K562 (cell line): ENCODE results near the gene SON. TPM values are rescaled to one million over a fixed set of nuclear protein-coding genes. Genes with fewer than 3 reads are reported as not detected.
A peak's percentile ranks its signal among the peaks of the same experiment; 100 is the strongest.

Source experiments
- EGR1 ChIP-seq: fragments of 450-650 bp; conservative IDR thresholded peaks from 2 replicates; pipeline ENCODE4 v1.6.1; 2017; ENCODE audit warnings: mild to moderate bottlenecking
- GTF2A2 ChIP-seq: IDR thresholded peaks from 2 replicates; pipeline ENCODE4 v1.6.1; 2016; ENCODE audit warnings: mild to moderate bottlenecking, missing genetic modification characterization, missing compliant biosample characterization
- HLTF ChIP-seq: fragments of 450-650 bp; IDR thresholded peaks from 2 replicates; pipeline ENCODE4 v1.6.1; 2016
- HMG20B ChIP-seq: fragments of 250-450 bp; sonication (Bioruptor Pico); IDR thresholded peaks from 2 replicates; pipeline ENCODE4 v1.5.0; 2021; ENCODE audit warnings: mild to moderate bottlenecking
- HOXB6 ChIP-seq: fragments of 250-450 bp; sonication (Bioruptor Pico); IDR thresholded peaks from 2 replicates; pipeline ENCODE4 v1.5.1; 2022; ENCODE audit warnings: mild to moderate bottlenecking, borderline replicate concordance
- LCOR ChIP-seq: sonication (generic); formaldehyde crosslinking; IDR thresholded peaks from 2 replicates; pipeline ENCODE4 v1.8.0; 2022; ENCODE audit warnings: mild to moderate bottlenecking, missing genetic modification reagents
- MEF2D ChIP-seq: conservative IDR thresholded peaks from 2 replicates; pipeline ENCODE4 v1.6.1; 2016; ENCODE audit warnings: low read depth, missing genetic modification characterization, missing compliant biosample characterization
- MYBL2 ChIP-seq, 2 experiments: fragments of 450-650 bp in 1 of 2; sonication (generic) in 1 of 2; formaldehyde crosslinking in 1 of 2; IDR thresholded peaks; 2 replicates each; pipeline versions ENCODE4 v1.6.1 to v1.8.1; 2017 to 2022; ENCODE audit warnings: borderline replicate concordance in 1 of 2, inconsistent platforms in 1 of 2, low read depth in 1 of 2, mild to moderate bottlenecking in 1 of 2, missing genetic modification reagents in 1 of 2, moderate library complexity in 1 of 2
- PTRF ChIP-seq: fragments of 450-650 bp; IDR thresholded peaks from 2 replicates; pipeline ENCODE4 v1.6.1; 2016; ENCODE audit warnings: mild to moderate bottlenecking, missing genetic modification characterization, missing compliant biosample characterization
- RNF2 ChIP-seq: sonication (generic); IDR thresholded peaks from 2 replicates; pipeline ENCODE4 v1.6.1; 2016
- SMC3 ChIP-seq: conservative IDR thresholded peaks from 2 replicates; pipeline ENCODE4 v1.6.1; 2011; ENCODE audit warnings: low read depth, low read length, improper control_type of control experiment; ENCODE audit not compliant: insufficient read depth
- SP1 ChIP-seq: sonication (generic); formaldehyde crosslinking; IDR thresholded peaks from 2 replicates; pipeline ENCODE4 v1.8.1; 2022; ENCODE audit warnings: mild to moderate bottlenecking, missing genetic modification reagents
- STAG1 ChIP-seq: sonication (generic); formaldehyde crosslinking; IDR thresholded peaks from 2 replicates; pipeline ENCODE4 v1.5.0; 2020; ENCODE audit warnings: missing genetic modification reagents, borderline replicate concordance
- ZFPM2 ChIP-seq: fragments of 250-450 bp; sonication (Bioruptor Pico); IDR thresholded peaks from 2 replicates; pipeline ENCODE4 v1.5.1; 2022; ENCODE audit warnings: mild to moderate bottlenecking
- ZNF140 ChIP-seq: fragments of 250-450 bp; sonication (Bioruptor Pico); IDR thresholded peaks from 2 replicates; pipeline ENCODE4 v1.8.0; 2021; ENCODE audit warnings: moderate library complexity, mild to moderate bottlenecking, inconsistent platforms
- ZNF23 ChIP-seq: fragments of 250-450 bp; sonication (Bioruptor Pico); IDR thresholded peaks from 2 replicates; pipeline ENCODE4 v1.4.0; 2020; ENCODE audit warnings: mild to moderate bottlenecking
- ZNF3 ChIP-seq: fragments of 250-450 bp; sonication (Bioruptor Pico); IDR thresholded peaks from 2 replicates; pipeline ENCODE4 v1.5.0; 2021; ENCODE audit warnings: mild to moderate bottlenecking, moderate library complexity
- ZNF436 ChIP-seq: fragments of 250-450, 450-650 bp; sonication (Bioruptor Pico); formaldehyde crosslinking; IDR thresholded peaks from 2 replicates; pipeline ENCODE4 v1.7.0; 2020; ENCODE audit warnings: mild to moderate bottlenecking
- ZNF609 ChIP-seq: sonication (generic); formaldehyde crosslinking; IDR thresholded peaks from 2 replicates; pipeline ENCODE4 v1.8.1; 2023; ENCODE audit warnings: missing genetic modification reagents, mild to moderate bottlenecking, borderline replicate concordance
- ZNF655 ChIP-seq: fragments of 250-450 bp; sonication (Bioruptor Pico); IDR thresholded peaks from 2 replicates; pipeline ENCODE4 v1.5.0; 2021
- polyA plus RNA-seq, 8 experiments: library from polyadenylated mRNA; depleted of rRNA in 4 of 8; stranded (reverse) in 5 of 8; unstranded in 3 of 8; fragments of >200 nt; fragmentation: Nextera tagmentation in 2 of 8; fragmentation: Illumina TruSeq in 1 of 8; extraction: Ambion mirVana in 2 of 8; extraction: Trizol in 1 of 8; gene quantifications; 2 replicates each; pipeline versions ENCODE4 v1.2.1 to v1.2.3, GENCODE V29; 2011 to 2014; ENCODE audit warnings: inconsistent platforms in 1 of 8, missing spikeins in 1 of 8
- total RNA-seq, 7 experiments: library from RNA; depleted of rRNA in 6 of 7; stranded (reverse); fragments of >200 nt in 6 of 7; fragmentation: Illumina TruSeq in 2 of 7; extraction: Trizol in 2 of 7; gene quantifications; 2 replicates each; pipeline versions ENCODE4 v1.2.1 to v1.2.3, GENCODE V29; 2011 to 2021; ENCODE audit warnings: low replicate concordance in 1 of 7
- TF ChIP-seq, protein P1 (sequence below): fragments of 250-450 bp; sonication (Bioruptor Pico); IDR thresholded peaks from 2 replicates; pipeline ENCODE4 v1.8.0; 2022; ENCODE audit warnings: inconsistent platforms, mild to moderate bottlenecking, moderate library complexity, borderline replicate concordance

SON gene
- total and polyA plus RNA-seq, 9 of the 15 experiments (the other 6 are each of a cell fraction or from before 2014, with no cell fraction given) = 105 to 742 (median 187) TPM

- TF ChIP-seq ZNF655 (CRISPR knock-in tag) = no peak
- peak; percentile 48 for TF ChIP-seq RNF2
- TF ChIP-seq, protein P1, sequence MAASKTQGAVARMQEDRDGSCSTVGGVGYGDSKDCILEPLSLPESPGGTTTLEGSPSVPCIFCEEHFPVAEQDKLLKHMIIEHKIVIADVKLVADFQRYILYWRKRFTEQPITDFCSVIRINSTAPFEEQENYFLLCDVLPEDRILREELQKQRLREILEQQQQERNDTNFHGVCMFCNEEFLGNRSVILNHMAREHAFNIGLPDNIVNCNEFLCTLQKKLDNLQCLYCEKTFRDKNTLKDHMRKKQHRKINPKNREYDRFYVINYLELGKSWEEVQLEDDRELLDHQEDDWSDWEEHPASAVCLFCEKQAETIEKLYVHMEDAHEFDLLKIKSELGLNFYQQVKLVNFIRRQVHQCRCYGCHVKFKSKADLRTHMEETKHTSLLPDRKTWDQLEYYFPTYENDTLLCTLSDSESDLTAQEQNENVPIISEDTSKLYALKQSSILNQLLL (CRISPR knock-in tag) = no peak
- TF ChIP-seq HLTF = peak; percentile 91
- no peak for TF ChIP-seq STAG1 (CRISPR knock-in tag)
- TF ChIP-seq HOXB6 = peak; percentile 80; the same call in 1 of the 2 replicates
- TF ChIP-seq ZNF140 (CRISPR knock-in tag) = no peak
- TF ChIP-seq LCOR = no peak; the same call in 1 of the 2 replicates
- peak; percentile 51; the same call in 1 of the 2 replicates for TF ChIP-seq MEF2D (tag)
- no peak for TF ChIP-seq SMC3
- TF ChIP-seq GTF2A2 (tag) = 0 out of 2 replicates have a peak, but pooled peaks have one; percentile 13
- TF ChIP-seq ZNF23 = no peak
- peak; percentile 48; the same call in 1 of the 2 replicates for TF ChIP-seq EGR1
- TF ChIP-seq MYBL2 (IDR thresholded peaks at IDR 0.05; ENCODE audit: low read depth) = 0 out of 2 replicates have a peak, but pooled peaks have one; percentile 15
- TF ChIP-seq MYBL2 (CRISPR knock-in tag; IDR thresholded peaks at IDR 0.05; ENCODE audit: borderline replicate concordance) = no peak
- TF ChIP-seq ZNF3 (CRISPR knock-in tag) = no peak
- no peak for TF ChIP-seq ZFPM2 (CRISPR knock-in tag)
- TF ChIP-seq PTRF (tag) = no peak
- TF ChIP-seq HMG20B (CRISPR knock-in tag) = no peak
- no peak for TF ChIP-seq ZNF609 (CRISPR knock-in tag)
- peak; percentile 83 for TF ChIP-seq SP1 (CRISPR knock-in tag)
- no peak for TF ChIP-seq ZNF436 (CRISPR knock-in tag)
These were observed at the start of gene SON (continued) for GRCh38 chr21:33542640-33543504.
